Measurements from ENCODE around the gene GPR84.

- TF ChIP-seq GATA2 (IDR thresholded peaks at IDR 0.05; ENCODE audit: low read depth, low read length) (no peak), GATA3 (IDR thresholded peaks at IDR 0.05; ENCODE audit: low read depth, low read length) (no peak)
Observed at GRCh38 chr12:54333420-54334034, 30.8 kb downstream of the GPR84 start.

Measured in SH-SY5Y (cell line).